Sigmoid colon (tissue), 4 donors: Measurements from ENCODE around the gene MTUS2.

Experiments used
- EP300 ChIP-seq, 4 donors: sonication (generic); formaldehyde crosslinking; IDR thresholded peaks; one replicate each; pipeline ENCODE4 v1.6.1; 2017; ENCODE audit warnings: antibody characterized with exemption in 4 of 4
- POLR2A ChIP-seq, 2 donors: fragments of 450-650 bp; IDR thresholded peaks; one replicate each; pipeline ENCODE4 v1.6.1; 2016; ENCODE audit warnings: antibody characterized with exemption in 2 of 2, mild to moderate bottlenecking in 2 of 2, moderate library complexity in 2 of 2
- POLR2AphosphoS5 ChIP-seq, 4 donors: sonication (generic); formaldehyde crosslinking; IDR thresholded peaks; one replicate each; pipeline ENCODE4 v1.6.1; 2017; ENCODE audit warnings: antibody characterized with exemption in 4 of 4
- TF ChIP-seq, protein P1 (sequence below), 4 experiments: fragments of 450-650 bp in 3 of 4; fragments of 200-600 bp in 1 of 4; IDR thresholded peaks; one replicate each; pipeline ENCODE4 v1.5.1; 2016 to 2019; ENCODE audit warnings: antibody characterized with exemption in 4 of 4, mild to moderate bottlenecking in 3 of 4, moderate library complexity in 2 of 4

DNA sequence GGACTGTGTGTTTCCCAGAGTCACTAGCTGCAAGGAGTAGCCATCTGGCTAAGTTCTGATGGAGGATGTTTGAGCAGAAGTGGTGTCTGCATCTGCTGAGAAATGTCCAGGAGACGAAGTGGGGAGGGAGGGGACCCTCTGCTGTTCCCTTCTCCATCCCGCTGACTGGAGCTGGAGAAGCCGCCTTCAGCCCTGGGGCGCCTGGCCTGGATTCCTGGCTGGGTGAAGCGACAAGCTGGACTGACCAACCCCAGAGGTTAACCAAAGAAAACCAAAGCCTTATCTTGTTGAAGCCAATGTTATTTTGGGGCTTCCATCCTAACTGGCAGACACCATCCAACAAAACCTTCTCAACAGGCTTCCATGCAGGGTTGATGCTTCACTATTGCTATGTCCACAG is 707.8 kb downstream of the MTUS2 start:
- TF ChIP-seq, protein P1, sequence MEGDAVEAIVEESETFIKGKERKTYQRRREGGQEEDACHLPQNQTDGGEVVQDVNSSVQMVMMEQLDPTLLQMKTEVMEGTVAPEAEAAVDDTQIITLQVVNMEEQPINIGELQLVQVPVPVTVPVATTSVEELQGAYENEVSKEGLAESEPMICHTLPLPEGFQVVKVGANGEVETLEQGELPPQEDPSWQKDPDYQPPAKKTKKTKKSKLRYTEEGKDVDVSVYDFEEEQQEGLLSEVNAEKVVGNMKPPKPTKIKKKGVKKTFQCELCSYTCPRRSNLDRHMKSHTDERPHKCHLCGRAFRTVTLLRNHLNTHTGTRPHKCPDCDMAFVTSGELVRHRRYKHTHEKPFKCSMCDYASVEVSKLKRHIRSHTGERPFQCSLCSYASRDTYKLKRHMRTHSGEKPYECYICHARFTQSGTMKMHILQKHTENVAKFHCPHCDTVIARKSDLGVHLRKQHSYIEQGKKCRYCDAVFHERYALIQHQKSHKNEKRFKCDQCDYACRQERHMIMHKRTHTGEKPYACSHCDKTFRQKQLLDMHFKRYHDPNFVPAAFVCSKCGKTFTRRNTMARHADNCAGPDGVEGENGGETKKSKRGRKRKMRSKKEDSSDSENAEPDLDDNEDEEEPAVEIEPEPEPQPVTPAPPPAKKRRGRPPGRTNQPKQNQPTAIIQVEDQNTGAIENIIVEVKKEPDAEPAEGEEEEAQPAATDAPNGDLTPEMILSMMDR (IDR thresholded peaks at IDR 0.05): no peak
- no peak for TF ChIP-seq POLR2A (IDR thresholded peaks at IDR 0.05)
- no peak for TF ChIP-seq POLR2AphosphoS5 (IDR thresholded peaks at IDR 0.05)
- TF ChIP-seq EP300 (IDR thresholded peaks at IDR 0.05): no peak
